Measurements from ENCODE around the gene TRIP12. TPM values are rescaled to one million over a fixed set of nuclear protein-coding genes. Genes with fewer than 3 reads are reported as not detected.

TRIP12 gene
- polyA plus RNA-seq, 2 of the 4 experiments (the other 2 are of a cell fraction) = 103 to 151 TPM

GRCh38 chr2:229802785-229803184, 119.0 kb downstream of the TRIP12 start:
- no peak for DNase-seq (ENCODE audit: low read depth in 1 of 2, low spot score in 1 of 2)
- TF ChIP-seq PBX3 (IDR thresholded peaks at IDR 0.05) (no peak), RFX5 (IDR thresholded peaks at IDR 0.05) (no peak), NPAS2 (CRISPR knock-in tag; IDR thresholded peaks at IDR 0.05; ENCODE audit: borderline replicate concordance) (no peak), ELK1 (IDR thresholded peaks at IDR 0.05; ENCODE audit: low read depth, low read length) (no peak), MYC (IDR thresholded peaks at IDR 0.05; ENCODE audit: borderline replicate concordance, low read length) (no peak), ZFP36 (IDR thresholded peaks at IDR 0.05; ENCODE audit: borderline replicate concordance, partially characterized antibody) (no peak), GATA3 (IDR thresholded peaks at IDR 0.05; ENCODE audit: borderline replicate concordance) (no peak), EP300 (IDR thresholded peaks at IDR 0.05) (no peak), REST (IDR thresholded peaks at IDR 0.05) (no peak), HDAC2 (IDR thresholded peaks at IDR 0.05) (no peak), USF2 (IDR thresholded peaks at IDR 0.05) (no peak), ZC3H11A (IDR thresholded peaks at IDR 0.05) (no peak), TP53 (CRISPR knock-in tag; IDR thresholded peaks at IDR 0.05) (no peak), FOSL2 (IDR thresholded peaks at IDR 0.05) (no peak), FOSL2 (CRISPR knock-in tag; IDR thresholded peaks at IDR 0.05) (no peak), RARB (CRISPR knock-in tag; IDR thresholded peaks at IDR 0.05) (no peak), FOSB (CRISPR knock-in tag; IDR thresholded peaks at IDR 0.05) (no peak), ATOH8 (CRISPR knock-in tag; IDR thresholded peaks at IDR 0.05; ENCODE audit: low read depth) (no peak), JUNB (IDR thresholded peaks at IDR 0.05) (no peak), EHF (CRISPR knock-in tag; IDR thresholded peaks at IDR 0.05) (no peak), CTCF (IDR thresholded peaks at IDR 0.05) (no peak)
- H3K9me3 ChIP-seq = no peaks in the 10 kb centered on the region
- ChIA-PET POLR2A (interaction anchor here (0.5 kb wide), 1 partner anchor 119 kb away, joined by 4 read pairs; no protein-coding TSS in a partner anchor), CTCF (interaction anchor here (1.0 to 5.3 kb wide), 2 partner anchors 21 to 107 kb away, joined by 3 to 39 read pairs; no protein-coding TSS in a partner anchor)
- no peak overlapping the region for H3K27ac ChIP-seq
- H3K4me1 ChIP-seq = no peaks in the 10 kb centered on the region; the same call in 2 of the 3 replicates
- no peak for ATAC-seq
- H3K4me3 ChIP-seq = no peak overlapping the region
- no peak for FAIRE-seq
- WGBS (ENCODE audit: missing lambda C conversion rate) = 57% methylated on average over 5 of the region's 5 CpGs
- no peak overlapping the region for H3K4me2 ChIP-seq
